Endodermal cell (in vitro differentiated cells): ENCODE data around the gene GLYATL1. TPM values are rescaled to one million over a fixed set of nuclear protein-coding genes. Genes with fewer than 3 reads are reported as not detected.
A peak's percentile ranks its signal among the peaks of the same experiment; 100 is the strongest.

Experiments used
- DNase-seq: peaks from one replicate; pipeline ENCODE4 v3.0.0-alpha.2; 2017
- H3K27ac ChIP-seq: 2 replicates; pipeline ENCODE4 v1.5.1; 2013; ENCODE audit warnings: mild to moderate bottlenecking, low read depth, low read length, moderate library complexity
- H3K27me3 ChIP-seq: 2 replicates; pipeline ENCODE4 v1.6.1; 2013; ENCODE audit warnings: mild to moderate bottlenecking, low read length, moderate library complexity; ENCODE audit not compliant: insufficient read depth, control insufficient read depth, poor library complexity, severe bottlenecking
- H3K36me3 ChIP-seq: 2 replicates; pipeline ENCODE4 v1.7.0; 2013; ENCODE audit warnings: mild to moderate bottlenecking, low read length, moderate library complexity; ENCODE audit not compliant: control insufficient read depth, insufficient read depth
- H3K4me1 ChIP-seq: one replicate; pipeline ENCODE4 v1.7.0; 2013; ENCODE audit warnings: low read length; ENCODE audit not compliant: control insufficient read depth, insufficient read depth
- H3K4me3 ChIP-seq: 2 replicates; pipeline ENCODE4 v1.5.1; 2013; ENCODE audit warnings: mild to moderate bottlenecking, low read length, moderate library complexity
- H3K9ac ChIP-seq: 2 replicates; pipeline ENCODE4 v1.6.1; 2013; ENCODE audit warnings: mild to moderate bottlenecking, low read length, moderate library complexity; ENCODE audit not compliant: poor library complexity, severe bottlenecking; ENCODE audit errors: extremely low read depth
- H3K9me3 ChIP-seq: 2 replicates; pipeline ENCODE4 v1.6.1; 2013; ENCODE audit warnings: mild to moderate bottlenecking, low read length, moderate library complexity; ENCODE audit not compliant: control insufficient read depth
- H3K27ac Mint-ChIP-seq: 2 replicates; pipeline ENCODE4 v1.8.0; 2020; ENCODE audit warnings: mixed read lengths
- H3K27me3 Mint-ChIP-seq: 2 replicates; pipeline ENCODE4 v1.8.0; 2021; ENCODE audit warnings: mild to moderate bottlenecking, mixed read lengths; ENCODE audit not compliant: insufficient read depth
- H3K36me3 Mint-ChIP-seq: 2 replicates; pipeline ENCODE4 v1.8.0; 2020; ENCODE audit warnings: low read depth, mixed read lengths
- H3K4me1 Mint-ChIP-seq: 2 replicates; pipeline ENCODE4 v1.8.0; 2020; ENCODE audit warnings: mixed read lengths
- H3K4me3 Mint-ChIP-seq: 2 replicates; pipeline ENCODE4 v1.8.0; 2020; ENCODE audit warnings: mild to moderate bottlenecking, moderate library complexity, mixed read lengths
- H3K9me3 Mint-ChIP-seq: 2 replicates; pipeline ENCODE4 v1.8.0; 2020; ENCODE audit warnings: mild to moderate bottlenecking, mixed read lengths
- CTCF ChIP-seq: fragments of 200-600 bp; sonication (generic); conservative IDR thresholded peaks from 2 replicates; pipeline ENCODE4 v1.5.0; 2021; ENCODE audit warnings: antibody characterized with exemption, mild to moderate bottlenecking
- WGBS, 2 experiments: methylation state at CpG; one replicate each; pipeline versions ENCODE4 v1.1.5 to v1.1.7; 2013; ENCODE audit warnings: missing lambda C conversion rate in 2 of 2, mixed read lengths in 1 of 2; ENCODE audit not compliant: insufficient coverage in 1 of 2, insufficient read length in 1 of 2; 5-methylcytosine and 5-hydroxymethylcytosine counted together
- total RNA-seq, 2 donors: library from RNA; stranded (reverse); fragmentation: NEBNext Ultra II Directional in 1 of 2; extraction: Animal tissue kit (Norgen Biotek cat#: 25700) in 1 of 2; gene quantifications; 2 replicates in 1 of 2; 3 replicates in 1 of 2; pipeline ENCODE4 v1.2.1, GENCODE V29; 2021

GLYATL1 gene
- total RNA-seq, 2 donors from 2014 or later, result 5.0 to 12.5 TPM

- H3K4me3 Mint-ChIP-seq, result peak overlapping the region; percentile 62
- H3K36me3 ChIP-seq, result no peaks in the 10 kb centered on the region
- H3K27ac ChIP-seq, result no peak overlapping the region
- H3K27ac Mint-ChIP-seq, result no peak overlapping the region
- H3K9ac ChIP-seq, result no peak overlapping the region
- 29 to 37% methylated on average over 12 to 30 of the region's 33 CpGs for WGBS, 2 experiments
- peak; percentile 65 for TF ChIP-seq CTCF
- peak; percentile 95 for DNase-seq
- no peaks in the 10 kb centered on the region for H3K4me1 ChIP-seq
- H3K36me3 Mint-ChIP-seq, result no peaks in the 10 kb centered on the region
- H3K4me1 Mint-ChIP-seq, result peaks cover 2% of the 10 kb centered on the region
- peaks cover 88% of the 10 kb centered on the region for H3K27me3 Mint-ChIP-seq
- H3K9me3 Mint-ChIP-seq, result no peaks in the 10 kb centered on the region
- no peak overlapping the region for H3K4me3 ChIP-seq
- H3K27me3 ChIP-seq, result peaks cover 29% of the 10 kb centered on the region
- H3K9me3 ChIP-seq, result no peaks in the 10 kb centered on the region
Observed at GRCh38 chr11:58905721-58906547, 33.4 kb upstream of the GLYATL1 start.

GRCh38 chr11:58907780-58908179 lies 31.5 kb upstream of the GLYATL1 start:
- no peaks in the 10 kb centered on the region for H3K4me1 ChIP-seq
- Mint-ChIP-seq H3K4me1 (peaks cover 2% of the 10 kb centered on the region), H3K9me3 (no peaks in the 10 kb centered on the region), H3K27me3 (peaks cover 90% of the 10 kb centered on the region), H3K4me3 (no peak overlapping the region), H3K36me3 (no peaks in the 10 kb centered on the region), H3K27ac (no peak overlapping the region)
- no peak overlapping the region for H3K9ac ChIP-seq
- H3K36me3 ChIP-seq, result no peaks in the 10 kb centered on the region
- no peak for DNase-seq
- no peak for TF ChIP-seq CTCF
- no peaks in the 10 kb centered on the region for H3K9me3 ChIP-seq
- WGBS, 2 experiments, result 73 to 93% methylated on average over 3 of the region's 3 CpGs
- H3K27ac ChIP-seq, result no peak overlapping the region
- no peak overlapping the region for H3K4me3 ChIP-seq
- peaks cover 29% of the 10 kb centered on the region for H3K27me3 ChIP-seq

- Mint-ChIP-seq H3K9me3 (peaks cover 16% of the 10 kb centered on the region), H3K4me1 (no peaks in the 10 kb centered on the region), H3K36me3 (no peaks in the 10 kb centered on the region), H3K4me3 (no peak overlapping the region), H3K27me3 (peaks cover 77% of the 10 kb centered on the region), H3K27ac (no peak overlapping the region)
- DNase-seq, result no peak
- TF ChIP-seq CTCF, result no peak
- Histone ChIP-seq H3K27me3 (peaks cover 8% of the 10 kb centered on the region), H3K4me3 (no peak overlapping the region), H3K27ac (no peak overlapping the region), H3K9ac (no peak overlapping the region), H3K9me3 (peaks cover 13% of the 10 kb centered on the region), H3K36me3 (no peaks in the 10 kb centered on the region), H3K4me1 (no peaks in the 10 kb centered on the region)
Observed at GRCh38 chr11:58912124-58912523, 27.2 kb upstream of the GLYATL1 start.
